ENCODE data around the gene SDK2. TPM values are rescaled to one million over a fixed set of nuclear protein-coding genes. Genes with fewer than 3 reads are reported as not detected.
"Not testable (repeated sequence)": the region's sequence is repeated elsewhere in the genome, so short reads cannot be mapped to it uniquely, and the experiment has no call there.

Gene SDK2
- total RNA-seq, 1 experiment from 2014 or later: 0.74 TPM

DNA sequence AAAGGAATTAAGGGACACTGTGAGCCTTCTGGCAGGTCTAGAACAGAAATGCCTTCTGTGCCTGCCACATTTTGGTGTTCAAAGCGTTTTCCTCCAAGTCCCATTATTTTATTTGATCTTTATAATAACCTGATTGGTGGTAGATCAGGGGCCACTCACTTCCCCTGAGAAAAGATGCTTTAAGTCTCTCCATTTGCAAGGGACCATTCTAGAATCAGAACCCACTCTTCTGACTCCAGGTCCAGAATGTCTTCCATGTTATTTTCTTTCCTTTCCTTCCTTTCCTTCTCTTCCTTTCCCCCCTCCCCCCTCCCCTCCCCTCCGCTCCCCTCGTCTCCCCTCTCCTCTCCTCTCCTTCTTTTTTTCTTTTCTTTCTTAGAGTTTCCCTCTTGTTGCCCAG is 313.2 kb downstream of the SDK2 start:
- DNase-seq (ENCODE audit: low read depth): no peak

DNA sequence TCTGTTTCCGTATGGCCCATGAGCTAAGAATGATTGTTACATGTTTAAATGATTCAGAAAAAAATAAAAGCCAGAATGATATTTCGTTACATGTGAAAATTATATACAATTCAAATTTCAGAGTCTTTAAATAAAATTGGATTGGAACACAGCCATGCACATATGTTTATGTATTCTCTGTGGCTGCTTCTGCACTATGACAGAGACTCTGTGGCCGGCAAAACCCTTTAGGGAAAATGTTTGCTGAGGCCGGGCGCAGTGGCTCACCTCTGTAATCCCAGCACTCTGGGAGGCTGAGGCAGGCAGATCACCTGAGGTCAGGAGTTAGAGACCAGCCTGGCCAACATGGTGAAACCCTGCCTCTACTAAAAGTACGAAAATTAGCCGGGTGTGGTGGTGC is 316.6 kb downstream of the SDK2 start:
- DNase-seq (ENCODE audit: low read depth): no peak

DNA sequence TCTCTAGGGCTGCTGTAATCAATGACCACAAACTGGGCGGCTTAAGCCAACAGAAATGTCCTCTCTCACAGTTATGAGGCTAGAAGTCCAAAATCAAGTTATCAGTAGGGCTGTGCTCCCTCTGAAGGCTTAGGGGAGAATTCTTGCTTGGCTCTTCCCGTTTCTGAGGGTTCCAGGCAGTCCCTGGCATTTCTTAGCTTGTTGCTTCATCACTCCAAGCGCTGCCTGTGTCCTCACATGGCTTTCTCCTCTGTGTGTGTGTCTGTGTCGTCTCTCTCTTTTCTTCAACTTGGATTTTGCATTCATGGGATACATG is 318.8 kb downstream of the SDK2 start:
- DNase-seq (ENCODE audit: low read depth): no peak

DNA sequence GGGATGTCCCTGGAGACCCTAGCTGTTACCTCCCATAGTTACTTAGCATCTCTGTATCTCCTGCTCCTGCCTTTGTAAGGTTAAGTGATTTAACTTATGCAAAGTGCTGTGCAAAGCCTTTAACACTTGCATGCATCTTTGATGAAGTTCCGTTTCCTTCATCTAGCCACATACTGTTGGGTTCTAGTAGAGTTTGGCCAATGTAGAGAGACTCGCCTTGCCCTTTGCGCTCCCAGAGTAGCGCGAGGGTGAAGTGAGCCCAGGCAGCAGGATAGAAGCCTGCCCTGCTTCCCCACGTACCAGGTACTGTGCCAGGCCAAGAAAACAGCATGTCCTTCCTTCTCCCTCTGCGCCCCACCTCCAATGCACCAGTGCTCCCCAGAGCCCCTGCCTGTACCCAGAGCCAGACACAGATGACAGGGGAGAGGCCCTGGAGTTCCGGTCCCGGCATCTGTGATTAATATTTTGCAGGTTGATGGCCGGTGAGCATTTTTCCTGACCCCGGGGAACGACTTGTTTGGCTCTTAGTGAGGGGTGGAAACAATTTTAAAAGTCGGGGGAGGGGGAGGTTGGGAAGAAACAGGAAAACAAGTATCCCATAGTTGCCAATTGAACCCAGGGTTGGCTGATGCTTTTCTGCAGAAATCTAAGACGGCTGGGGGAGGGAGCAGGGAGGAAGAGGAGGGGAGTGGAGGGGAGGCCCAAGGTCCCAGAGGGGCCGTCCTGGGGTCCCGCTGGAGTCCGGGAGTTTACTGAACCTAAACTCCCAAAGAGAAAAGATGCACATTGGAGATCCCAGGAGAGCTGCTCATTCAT is 319.3 kb downstream of the SDK2 start:
- no peak for DNase-seq (ENCODE audit: low read depth)

DNA sequence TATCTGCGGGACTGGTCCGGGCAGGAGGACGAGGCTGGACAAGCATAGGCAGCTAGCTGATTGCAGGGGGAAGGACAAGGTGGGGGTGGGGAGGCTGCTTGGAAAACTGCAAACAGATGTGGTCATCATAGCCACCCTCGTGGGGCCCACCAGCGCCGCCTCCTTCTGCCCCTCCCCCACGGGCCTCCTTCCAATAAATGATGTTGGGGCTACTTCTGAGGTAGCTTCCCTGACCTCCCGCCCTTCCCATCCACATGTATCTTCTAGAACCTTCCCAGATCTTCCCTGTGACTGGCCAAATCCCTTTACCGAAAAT is 320.1 kb downstream of the SDK2 start:
- DNase-seq (ENCODE audit: low read depth): peak; percentile 41

DNA sequence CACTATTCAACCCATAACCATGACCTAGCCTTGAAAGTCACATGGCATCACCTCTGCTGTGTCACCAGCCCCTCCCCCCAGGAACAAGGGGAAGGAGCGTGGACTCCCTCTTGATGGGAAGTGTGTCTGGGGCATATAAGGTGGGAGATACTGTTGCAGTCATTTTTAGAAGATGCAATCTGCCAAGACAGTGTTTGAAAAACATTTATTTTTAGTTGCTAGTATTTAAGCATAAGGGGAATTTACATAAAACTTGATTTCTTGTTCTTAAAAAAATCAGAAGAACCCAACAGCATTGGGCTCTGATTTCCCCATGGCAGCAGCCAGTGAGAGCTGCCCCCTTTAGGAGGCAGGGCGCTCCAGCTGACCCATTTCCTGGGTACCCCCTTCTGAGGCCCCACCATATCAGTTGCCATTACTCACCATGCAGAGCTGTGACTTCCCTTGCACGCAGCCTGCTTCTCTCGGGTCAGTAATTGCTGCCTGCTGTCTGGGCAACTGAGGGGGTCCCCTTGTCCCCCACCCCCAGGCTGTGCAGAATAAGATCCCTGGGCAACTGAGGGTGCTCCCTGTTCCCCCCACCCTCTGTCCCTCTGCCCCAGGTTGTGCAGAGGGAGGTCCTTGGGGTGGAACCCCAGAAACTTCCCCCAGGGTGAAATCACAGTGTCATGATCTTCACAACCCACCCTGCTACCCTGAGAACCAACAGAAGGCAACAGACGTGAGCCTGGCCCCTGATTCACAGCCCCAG is 320.7 kb downstream of the SDK2 start:
- DNase-seq (ENCODE audit: low read depth): peak; percentile 82

DNA sequence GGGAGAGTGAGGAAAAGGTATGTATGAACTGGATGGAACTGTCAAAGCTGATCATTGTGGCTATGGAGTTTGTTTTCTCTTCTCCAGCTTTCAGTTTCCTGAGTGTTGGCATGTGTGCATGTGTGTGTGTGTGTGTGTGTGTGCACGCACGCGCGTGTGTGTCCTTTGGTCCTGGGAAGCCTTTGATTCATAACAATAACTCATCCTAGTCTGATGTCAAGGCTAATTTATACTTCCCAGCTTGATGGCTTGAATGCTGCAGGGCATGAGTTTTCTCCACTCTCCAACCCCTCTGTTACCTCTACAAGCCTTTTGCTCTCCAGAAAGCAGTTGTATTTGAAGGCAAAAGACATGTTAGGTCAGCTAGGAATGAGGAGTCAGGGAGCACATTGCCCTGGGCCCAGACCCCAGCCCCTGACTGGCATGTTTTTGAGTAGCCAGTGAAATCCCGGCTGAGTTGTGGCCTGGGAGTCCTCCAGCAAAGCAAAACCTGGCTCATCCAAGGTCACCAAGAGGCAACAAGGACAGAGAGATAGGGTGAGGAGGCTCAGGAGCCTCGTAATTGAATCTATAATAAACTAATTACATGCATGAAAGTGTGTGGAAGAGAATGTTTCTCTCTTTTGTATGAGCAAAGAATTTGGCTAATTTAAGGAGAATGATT is 323.5 kb downstream of the SDK2 start:
- peak; percentile 30 for DNase-seq (ENCODE audit: low read depth)

DNA sequence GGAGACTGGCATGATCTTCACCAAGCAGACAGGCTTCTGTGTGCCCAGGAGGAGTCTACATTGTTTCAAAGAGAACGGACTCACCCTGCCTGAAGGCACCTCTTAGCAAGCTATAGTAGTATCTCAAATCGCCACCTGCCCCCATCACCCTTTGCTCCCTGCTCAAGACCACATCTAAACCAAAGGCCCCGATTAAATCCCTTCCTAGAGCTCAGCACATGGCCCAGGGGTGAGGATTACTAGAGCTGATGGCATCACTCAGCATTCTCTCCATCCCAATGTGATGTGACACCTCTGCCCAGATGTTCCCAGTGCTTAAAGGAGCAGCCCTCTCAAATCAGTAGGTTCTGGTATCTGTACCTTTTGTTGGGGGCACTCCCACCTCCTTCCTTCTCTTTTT is 324.5 kb downstream of the SDK2 start:
- DNase-seq (ENCODE audit: low read depth): no peak

DNA sequence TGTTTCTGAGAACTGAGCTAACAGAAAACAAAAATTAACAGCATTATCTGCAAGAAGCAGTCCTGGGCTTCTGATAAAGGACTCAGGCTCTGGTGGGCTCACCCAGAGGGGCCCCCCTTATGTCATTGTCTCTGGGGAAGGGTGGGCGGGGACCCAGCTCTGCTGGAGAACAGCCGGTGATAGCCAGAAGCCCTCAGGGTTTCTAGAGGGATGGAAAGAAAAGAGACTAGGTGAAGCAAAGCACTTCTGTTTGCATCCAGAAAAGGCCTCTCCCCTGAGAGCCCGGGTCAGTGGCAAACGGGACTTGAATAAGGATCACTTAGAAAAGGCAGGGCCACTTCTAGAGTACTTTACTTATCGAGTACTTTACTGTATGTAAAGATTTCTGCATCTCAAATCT is 325.4 kb downstream of the SDK2 start:
- DNase-seq (ENCODE audit: low read depth): no peak

DNA sequence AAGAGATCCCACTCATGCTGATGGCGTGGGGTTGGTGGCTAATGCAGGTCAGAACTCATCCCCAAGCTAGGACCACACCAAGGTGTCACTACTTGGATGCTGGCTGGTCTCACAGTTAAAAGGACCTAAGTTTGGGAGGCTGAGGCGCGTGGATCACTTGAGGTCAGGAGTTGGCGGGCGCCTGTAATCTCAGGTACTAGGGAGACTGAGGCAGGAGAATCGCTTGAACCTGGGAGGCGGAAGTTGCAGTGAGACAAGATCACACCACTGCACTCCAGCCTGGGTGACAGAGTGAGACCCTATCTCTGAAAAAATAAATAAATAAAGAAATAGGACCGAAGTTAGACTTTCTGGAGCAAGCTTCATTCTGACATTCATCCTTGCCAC is 325.8 kb downstream of the SDK2 start:
- DNase-seq (ENCODE audit: low read depth): no peak

DNA sequence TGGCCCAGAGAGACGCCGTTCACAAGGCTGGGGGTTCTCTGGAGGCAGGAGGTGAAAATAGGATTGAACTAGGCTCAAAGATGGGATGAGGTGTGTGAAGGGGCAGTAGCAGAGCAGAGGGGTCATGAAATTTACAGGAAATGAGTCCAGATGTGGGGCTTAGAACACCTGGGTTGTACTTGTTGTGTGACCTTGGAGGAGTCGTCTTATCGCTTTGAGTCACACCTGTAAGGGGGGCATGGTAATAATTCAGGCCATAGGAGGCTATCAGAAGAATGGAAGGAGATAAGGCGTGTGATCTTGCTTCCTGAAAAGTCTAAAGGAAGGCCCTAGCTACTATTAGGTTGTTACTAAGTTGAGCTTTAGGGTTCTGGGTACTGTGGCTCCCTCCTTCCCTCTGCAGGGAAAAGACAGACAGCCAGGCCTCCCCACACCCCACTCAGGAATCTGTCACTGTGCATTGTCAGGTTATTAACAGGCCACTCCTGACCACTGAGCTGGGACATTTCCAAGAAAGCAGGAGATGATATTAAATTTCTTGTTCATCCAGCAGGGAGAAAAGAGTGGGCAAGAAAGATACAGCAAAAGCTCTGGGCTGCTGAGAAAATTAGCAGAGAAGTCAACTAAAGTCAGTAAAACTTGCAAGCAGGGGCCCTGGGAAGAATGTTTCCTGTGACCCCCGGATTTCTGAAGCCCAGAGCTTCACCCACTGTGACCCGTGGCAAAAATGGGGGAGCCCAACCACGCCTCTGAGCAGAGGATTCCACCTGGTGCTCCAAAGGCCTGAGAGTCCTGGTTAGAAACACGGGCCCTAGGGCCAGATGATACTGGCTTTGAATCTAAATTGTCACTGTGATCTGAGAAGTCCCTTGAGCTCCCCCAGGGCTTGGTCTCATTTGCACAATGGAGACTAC is 326.5 kb downstream of the SDK2 start:
- no peak for DNase-seq (ENCODE audit: low read depth)

DNA sequence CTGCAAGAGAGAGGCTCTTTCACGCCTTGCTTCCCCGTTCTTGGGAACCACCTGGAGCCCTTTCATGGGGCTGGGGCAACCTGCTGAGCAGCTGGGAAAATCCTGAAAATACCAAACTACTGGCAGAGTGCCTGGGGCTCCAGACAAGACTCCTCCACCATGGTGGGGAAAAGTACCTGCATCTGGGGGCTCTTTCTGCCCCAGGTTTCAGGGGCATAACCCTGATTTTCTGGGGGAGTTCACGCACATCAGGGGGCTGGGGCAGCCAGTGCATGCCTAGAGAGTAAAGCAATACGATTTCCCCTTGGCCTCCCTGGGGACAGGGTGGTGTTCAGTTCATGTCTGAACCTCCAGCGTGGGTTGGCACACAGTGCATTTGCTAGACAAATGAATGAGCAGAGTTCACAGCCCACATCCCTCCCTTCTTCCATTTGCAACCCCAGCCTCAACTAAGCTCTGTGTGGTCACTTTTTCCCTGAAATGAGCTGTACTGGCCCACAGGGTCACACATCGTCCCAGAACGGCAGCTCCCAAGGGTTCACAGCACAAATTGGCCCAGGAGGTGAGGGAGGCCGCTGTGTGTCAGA is 327.2 kb downstream of the SDK2 start:
- no peak for DNase-seq (ENCODE audit: low read depth)

DNA sequence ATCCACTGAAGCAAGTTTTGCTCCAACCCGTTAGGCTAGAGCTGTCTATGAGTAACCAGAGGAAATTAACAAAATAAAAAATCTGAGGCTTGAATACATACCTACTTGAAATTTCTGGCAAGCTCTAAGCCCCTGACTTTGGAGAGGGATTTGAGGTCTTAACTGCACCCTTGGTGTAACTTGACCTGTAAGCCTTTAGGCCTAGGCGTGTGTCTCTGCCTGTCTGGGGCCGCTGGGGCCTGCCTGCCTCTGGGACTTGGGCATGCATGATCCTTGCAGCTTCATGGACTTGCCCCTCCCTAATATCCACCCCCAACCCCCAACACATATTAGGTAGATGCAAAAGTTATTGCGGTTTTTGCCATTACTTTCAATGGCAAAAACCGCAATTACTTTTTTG is 328.8 kb downstream of the SDK2 start:
- no peak for DNase-seq (ENCODE audit: low read depth)

DNA sequence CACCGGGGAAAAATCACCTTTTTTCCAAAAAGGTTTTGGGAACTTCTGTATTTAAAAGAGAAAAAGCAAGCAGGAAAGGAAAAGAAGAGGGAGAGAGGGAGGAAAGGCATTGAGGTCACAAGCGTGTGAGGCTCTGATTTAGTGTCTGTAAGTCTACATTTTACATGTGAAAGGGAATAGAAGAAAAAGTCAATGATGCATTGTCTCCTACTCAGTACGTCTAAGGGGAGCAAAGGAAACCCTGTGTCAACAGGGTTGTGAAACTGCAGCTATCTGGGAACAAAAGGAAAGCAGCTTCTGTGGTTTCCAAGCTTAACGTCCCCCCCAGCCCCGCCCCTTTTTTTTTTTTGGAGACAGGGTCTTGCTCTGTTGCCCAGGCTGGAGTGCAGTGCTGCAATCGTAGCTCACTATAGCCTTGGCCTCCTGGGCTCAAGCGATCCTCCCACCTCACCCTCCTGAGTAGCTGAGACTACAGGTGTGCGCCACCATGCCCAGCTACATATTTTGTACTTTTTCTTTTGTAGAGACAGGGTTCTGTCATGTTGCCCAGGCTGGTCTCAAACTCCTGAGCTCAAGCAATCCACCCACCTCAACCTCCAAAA is 330.6 kb downstream of the SDK2 start:
- DNase-seq (ENCODE audit: low read depth): no peak

DNA sequence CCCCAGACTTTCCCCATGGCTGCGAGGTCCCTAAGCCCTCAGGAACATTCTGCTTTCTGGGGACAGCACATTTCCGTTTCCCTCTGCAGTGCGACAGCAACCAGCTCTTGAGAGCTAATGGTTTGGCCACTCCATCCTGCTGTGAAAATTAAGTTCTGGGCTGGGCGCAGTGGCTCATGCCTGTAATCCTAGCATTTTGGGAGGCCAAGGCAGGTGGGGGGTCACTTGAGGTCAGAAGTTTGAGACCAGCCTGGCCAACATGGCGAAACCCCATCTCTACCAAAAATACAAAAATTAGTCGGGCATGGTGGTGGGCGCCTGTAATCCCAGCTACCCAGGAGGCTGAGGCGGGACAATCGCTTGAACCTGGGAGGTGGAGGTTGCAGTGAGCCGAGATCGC is 331.4 kb downstream of the SDK2 start:
- not testable (repeated sequence) for DNase-seq (ENCODE audit: low read depth)

DNA sequence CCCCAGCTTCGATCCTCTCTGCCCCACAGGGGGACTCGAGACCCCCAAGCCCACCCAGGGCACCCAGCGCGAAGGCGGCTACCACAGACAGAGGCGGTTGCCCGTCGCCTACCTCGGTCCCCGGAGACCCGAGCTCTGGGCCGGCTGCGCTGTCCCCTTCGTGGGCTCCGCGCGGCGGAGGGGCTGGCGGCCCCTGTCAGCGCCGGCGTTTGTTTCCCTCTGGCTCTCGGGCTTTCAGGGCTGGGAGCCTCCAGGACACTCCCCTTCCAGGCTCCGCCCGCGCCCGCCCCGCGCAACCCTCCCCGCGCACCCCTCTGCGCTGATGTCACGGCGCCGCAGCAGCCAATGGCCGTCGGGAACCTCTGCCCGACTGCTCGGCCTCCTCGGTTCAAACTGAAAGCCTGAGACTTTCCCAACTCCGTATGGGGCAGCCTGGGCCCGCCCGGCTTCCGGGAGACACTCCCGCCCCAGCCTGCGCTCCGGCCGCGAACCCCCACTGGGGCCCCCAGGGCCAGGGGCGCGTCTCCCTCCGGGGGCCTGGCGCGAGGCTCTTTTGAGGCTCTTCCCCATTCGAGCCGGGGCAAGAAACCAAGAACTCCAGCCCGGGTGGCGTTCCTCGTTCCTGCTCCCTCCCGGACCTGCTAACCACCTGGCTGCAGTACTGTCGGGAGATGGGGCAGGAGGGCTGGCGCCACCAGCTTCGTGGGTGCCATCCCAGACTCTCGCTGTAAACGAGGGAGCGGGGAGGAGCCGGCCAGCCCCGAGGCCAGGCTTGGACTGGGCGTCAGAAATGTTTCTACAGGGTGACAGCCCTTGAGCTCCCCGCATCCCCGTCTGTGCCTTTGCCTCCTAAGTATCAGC is 332.2 kb downstream of the SDK2 start, which contains the start of gene CDC42EP4:
CDC42EP4 (minus strand) TSS at position 221 of the 861 bp plus-strand sequence. CDS start 25,501 bp downstream, outside the sequence.
- DNase-seq (ENCODE audit: low read depth): peak; percentile 98

DNA sequence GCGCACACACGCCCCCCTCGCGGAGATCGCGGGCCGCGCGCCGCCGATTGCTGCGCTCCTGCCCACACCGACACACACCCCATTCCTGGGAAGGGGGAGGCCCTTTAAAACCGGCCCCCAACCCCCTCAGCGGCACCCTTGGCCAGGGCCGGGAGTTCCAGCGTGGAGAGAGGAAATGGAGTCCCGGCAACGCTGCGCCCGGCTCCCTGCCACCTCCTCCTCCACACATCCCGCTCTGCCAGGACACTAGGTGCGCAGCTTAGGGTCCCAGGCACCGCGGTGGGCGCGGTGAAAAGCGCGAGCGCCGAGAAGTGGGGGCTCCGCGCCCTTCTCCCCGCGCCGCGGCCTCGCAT is 332.8 kb downstream of the SDK2 start:
- DNase-seq (ENCODE audit: low read depth): no peak

DNA sequence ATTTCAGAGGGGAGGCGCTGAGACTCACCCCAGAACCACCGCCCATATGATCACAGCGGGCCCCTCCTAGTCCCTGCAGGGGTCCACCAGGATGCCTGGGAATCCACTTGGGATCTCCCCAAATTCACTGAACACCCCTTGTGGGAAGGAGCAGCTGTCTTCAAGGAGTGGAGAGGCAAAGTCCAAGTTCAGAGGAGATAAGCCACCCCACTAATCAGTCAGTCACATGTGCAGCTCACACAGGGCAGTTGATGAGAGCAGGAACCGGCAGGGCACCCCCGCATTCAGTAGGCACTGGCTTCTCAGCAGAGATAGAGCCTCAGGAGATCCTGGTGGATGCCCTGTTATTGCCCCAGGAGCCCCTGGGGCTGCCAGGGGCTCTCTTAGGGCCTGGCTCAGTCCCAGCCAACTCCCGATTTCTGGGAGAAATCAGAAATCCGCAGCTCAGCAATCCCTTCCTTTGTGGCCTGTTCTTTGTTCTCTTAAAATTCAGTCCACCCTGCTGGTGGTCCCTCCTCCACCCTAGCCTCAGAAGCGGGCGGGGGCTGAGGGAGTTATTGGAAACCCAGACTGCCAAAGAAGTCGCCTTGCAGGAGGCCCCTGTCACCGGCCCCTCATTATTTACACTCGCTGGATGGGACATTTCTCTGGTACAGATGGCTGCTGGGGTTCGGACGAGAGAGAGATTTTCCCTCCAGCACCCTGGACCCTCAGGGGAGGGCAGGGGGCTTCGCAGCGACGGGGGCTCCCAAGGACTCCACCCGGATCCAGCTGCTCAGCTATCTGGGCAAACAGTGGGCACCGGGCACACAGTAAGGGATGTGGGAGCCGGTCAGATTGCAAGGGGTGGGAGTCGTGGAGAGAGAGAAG is 334.3 kb downstream of the SDK2 start:
- DNase-seq (ENCODE audit: low read depth): no peak

DNA sequence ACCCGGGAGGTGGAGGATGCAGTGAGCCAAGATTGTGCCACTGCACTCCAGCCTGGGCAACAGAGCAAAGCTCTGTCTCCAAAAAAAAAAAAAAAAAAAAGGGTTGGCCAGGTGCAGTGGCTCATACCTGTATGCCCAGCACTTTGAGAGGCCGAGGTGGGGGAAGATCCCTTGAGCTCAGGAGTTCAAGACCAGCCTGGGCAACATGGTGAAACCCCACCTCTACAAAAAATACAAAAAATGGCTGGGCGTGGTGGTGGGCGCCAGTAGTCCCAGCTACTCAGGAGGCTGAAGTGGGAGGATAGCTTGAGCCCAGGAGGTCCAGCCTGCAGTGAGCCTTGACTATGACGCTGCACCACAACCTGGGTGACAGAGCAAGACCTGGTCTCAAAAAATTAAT is 335.3 kb downstream of the SDK2 start:
- DNase-seq (ENCODE audit: low read depth): not testable (repeated sequence)

Measured in Daoy (cell line).